NB4 (cell line): ENCODE data around the gene BMPER.

Experiments
- DNase-seq: peaks from one replicate; pipeline ENCODE4 v3.0.0; 2010; ENCODE audit warnings: low read depth
- H3K4me3 ChIP-seq: one replicate; pipeline ENCODE4 v1.5.1; 2011; ENCODE audit warnings: mild to moderate bottlenecking, low read depth, low read length, moderate library complexity
- CTCF ChIP-seq: IDR thresholded peaks from one replicate; pipeline ENCODE4 v1.5.1; 2012; ENCODE audit warnings: low read depth, low read length
- MAX ChIP-seq: IDR thresholded peaks from 2 replicates; pipeline ENCODE4 v1.6.1; 2011; ENCODE audit warnings: low read depth, low read length
- MYC ChIP-seq: IDR thresholded peaks from 2 replicates; pipeline ENCODE4 v1.6.1; 2011; ENCODE audit warnings: low read depth, low read length
- POLR2A ChIP-seq: IDR thresholded peaks from 2 replicates; pipeline ENCODE4 v1.6.1; 2011; ENCODE audit warnings: mild to moderate bottlenecking; ENCODE audit not compliant: insufficient read length; ENCODE audit errors: extremely low read depth

BMPER gene

DNA sequence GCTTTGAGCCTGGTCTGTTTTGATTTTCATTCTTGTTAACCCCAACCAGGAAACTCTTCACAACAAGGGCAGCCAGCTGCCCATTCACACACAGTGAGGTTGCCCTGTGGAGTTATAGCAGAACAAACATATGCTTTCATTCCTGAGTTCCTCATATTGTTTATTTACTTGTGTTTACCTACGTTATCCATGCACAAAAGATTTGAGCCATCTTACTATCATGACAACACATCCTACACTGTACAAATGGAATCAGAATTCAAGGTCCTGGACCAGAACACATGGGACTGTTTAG, 21.7 kb upstream of the BMPER start:
- DNase-seq: no peak
- H3K4me3 ChIP-seq: no peak overlapping the region
- TF ChIP-seq POLR2A: no peak
- no peak for TF ChIP-seq MYC

DNA sequence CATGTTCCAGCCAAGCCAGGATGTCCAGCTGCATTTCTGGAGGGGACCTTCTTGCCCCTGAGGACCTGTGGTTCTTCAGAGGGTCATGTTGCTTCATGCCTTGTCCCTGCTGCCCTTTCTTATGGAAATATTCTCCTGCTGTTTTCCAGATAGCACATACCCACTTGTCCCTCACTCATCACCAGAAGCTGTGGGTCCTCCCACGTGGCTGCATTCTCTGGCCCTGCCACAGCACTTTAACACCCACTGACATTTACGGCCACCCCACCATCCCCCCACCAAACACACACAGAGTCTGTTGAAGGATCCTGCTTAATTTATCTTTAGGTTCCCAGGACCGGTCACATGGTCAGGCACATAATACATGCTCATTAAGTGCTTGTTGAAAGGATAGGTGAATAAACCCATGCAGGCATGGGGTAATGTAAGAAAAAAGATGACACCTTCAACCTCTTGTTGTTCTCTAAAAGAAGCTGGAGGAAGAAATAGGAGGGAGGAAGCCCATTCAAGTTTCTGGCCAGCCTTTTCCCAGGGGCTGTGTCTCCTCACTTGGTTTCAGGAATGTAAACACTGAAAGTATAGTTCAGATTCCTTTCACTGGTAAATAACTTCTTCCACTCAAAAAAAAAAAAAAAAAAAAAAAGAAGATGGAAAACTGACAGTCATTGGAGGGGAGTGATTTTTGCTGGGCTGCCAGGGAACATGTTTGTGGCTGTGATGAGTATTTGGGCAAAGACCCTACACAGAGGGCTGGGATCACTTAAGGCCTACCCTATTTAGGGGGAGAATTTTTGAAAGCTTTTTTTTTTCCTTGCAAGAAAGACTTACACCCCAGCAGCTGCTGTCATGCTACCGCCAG, 19.8 kb upstream of the BMPER start:
- H3K4me3 ChIP-seq: no peak overlapping the region

DNA sequence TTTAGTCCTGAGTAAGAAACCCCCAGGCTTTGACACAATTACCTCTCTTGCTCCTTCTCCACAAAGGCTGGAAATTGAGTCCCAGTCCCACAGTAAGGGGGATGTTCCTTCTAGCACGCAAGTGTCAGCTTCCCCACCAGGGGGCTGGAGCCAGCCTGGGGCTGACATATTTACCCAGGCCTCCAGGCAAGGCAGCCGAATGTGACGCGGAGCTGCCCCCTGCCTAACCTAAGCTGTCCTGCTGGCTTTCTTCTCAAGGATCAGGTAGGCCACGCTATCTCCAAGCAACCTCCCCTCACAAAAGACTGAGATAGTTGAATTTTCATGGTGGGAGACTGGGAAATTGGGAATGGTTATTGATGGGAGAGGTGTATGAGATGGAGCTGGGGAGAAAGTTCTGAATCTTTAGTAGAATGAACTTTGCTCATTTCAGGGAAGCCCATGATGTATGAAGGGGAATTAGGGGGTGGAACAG, 19.2 kb upstream of the BMPER start:
- DNase-seq: peak; percentile 22
- H3K4me3 ChIP-seq: no peak overlapping the region
- TF ChIP-seq MAX (no peak), POLR2A (no peak), MYC (no peak), CTCF (peak; percentile 23)

More for the DNA sequence above, 19.8 kb upstream of the BMPER start:
- TF ChIP-seq POLR2A: no peak
- no peak for TF ChIP-seq MYC
- no peak for TF ChIP-seq MAX
- TF ChIP-seq CTCF: no peak
- no peak for DNase-seq

DNA sequence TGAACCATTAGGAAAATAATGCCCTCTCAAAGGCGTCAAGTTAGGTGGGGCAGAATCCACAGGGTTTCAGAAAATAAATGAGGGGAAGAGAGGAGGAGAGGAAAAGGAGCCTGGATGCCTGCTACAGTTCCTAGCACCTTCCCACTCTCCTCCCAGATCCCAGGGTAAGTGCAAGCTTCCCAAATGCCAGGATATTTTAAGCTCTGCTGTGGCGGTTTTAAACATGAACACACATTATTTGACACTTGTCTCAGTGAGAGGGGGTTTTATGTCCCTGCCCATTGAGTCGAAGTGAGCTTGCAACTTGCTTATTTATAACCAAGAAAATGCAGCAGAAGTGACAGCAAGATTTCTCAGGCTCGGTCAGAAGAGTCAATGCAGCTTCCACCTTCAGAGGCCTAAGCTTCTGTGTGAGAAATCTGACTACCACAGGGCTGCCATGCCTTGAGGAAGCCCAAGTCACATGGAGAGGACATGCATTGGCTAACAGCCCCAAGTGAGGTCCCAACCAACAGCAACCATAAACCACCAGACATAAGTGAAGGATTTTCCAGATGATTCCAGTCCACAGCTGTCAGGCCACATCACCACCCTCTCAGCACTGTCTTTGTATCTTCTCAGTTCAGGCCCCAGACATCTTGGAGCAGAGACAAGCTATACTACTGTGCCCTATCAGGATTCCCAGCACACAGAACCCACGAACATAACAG, 17.9 kb upstream of the BMPER start:
- TF ChIP-seq POLR2A (no peak), MYC (no peak), MAX (no peak), CTCF (no peak)
- no peak for DNase-seq
- H3K4me3 ChIP-seq: no peak overlapping the region

- TF ChIP-seq MAX: no peak
- TF ChIP-seq MYC: no peak
- TF ChIP-seq CTCF: no peak
- no peak for TF ChIP-seq POLR2A
- no peak overlapping the region for H3K4me3 ChIP-seq
- DNase-seq: no peak
Observed at GRCh38 chr7:33888166-33888565, 17.2 kb upstream of the BMPER start.

DNA sequence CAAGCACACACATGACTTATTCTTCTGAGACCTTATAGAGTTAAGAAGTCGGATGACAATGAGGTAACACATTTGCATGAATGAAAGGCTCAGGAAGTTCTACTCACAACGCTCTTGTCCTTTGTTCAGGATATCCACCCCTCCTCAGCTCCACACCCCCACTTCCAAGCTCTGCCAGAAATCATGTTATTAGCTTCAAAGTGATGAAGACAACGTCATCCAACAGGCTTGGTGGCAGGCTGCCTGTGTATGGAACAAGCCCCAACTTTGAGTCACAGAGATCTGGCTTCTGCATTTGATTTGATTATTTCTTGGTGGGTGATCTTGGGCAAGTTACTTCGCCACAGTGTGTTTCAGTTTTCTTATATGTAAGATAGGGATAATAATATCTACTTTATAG, 12.4 kb upstream of the BMPER start:
- no peak overlapping the region for H3K4me3 ChIP-seq
- no peak for TF ChIP-seq CTCF
- TF ChIP-seq MAX: no peak
- TF ChIP-seq MYC: no peak
- TF ChIP-seq POLR2A: no peak
- DNase-seq: no peak
